T1000 (cell line): ENCODE measurements around the gene TMEM140.
"Not testable (repeated sequence)": the region's sequence is repeated elsewhere in the genome, so short reads cannot be mapped to it uniquely, and the experiment has no call there.

Experiments
- DNase-seq: peaks from one replicate; lab custom pipeline; 2025; ENCODE audit warnings: mixed read lengths; lab: John Stamatoyannopoulos, UW

Gene TMEM140

GRCh38 chr7:135158874-135159273 is 11.0 kb downstream of the TMEM140 start:
- no peak for DNase-seq

- DNase-seq, result no peak
Measured at GRCh38 chr7:135159359-135160085, 11.7 kb downstream of the TMEM140 start.

- no peak for DNase-seq
Measured at GRCh38 chr7:135160098-135160857, 12.4 kb downstream of the TMEM140 start.

- DNase-seq, result no peak
Measured at GRCh38 chr7:135160858-135161653, 13.2 kb downstream of the TMEM140 start.

GRCh38 chr7:135161669-135162068 is 13.8 kb downstream of the TMEM140 start:
- DNase-seq, result no peak

GRCh38 chr7:135162382-135163001 is 14.6 kb downstream of the TMEM140 start:
- no peak for DNase-seq

- DNase-seq, result no peak
Measured at GRCh38 chr7:135164357-135165061, 16.6 kb downstream of the TMEM140 start.

- DNase-seq, result no peak
Measured at GRCh38 chr7:135165862-135166261, 18.0 kb downstream of the TMEM140 start.

- no peak for DNase-seq
Measured at GRCh38 chr7:135166338-135166990, 18.6 kb downstream of the TMEM140 start.

- DNase-seq, result no peak
Measured at GRCh38 chr7:135167365-135167917, 19.6 kb downstream of the TMEM140 start.

- no peak for DNase-seq
Measured at GRCh38 chr7:135168001-135168400, 20.1 kb downstream of the TMEM140 start.

GRCh38 chr7:135168489-135169140 is 20.7 kb downstream of the TMEM140 start:
- no peak for DNase-seq

- DNase-seq, result no peak
Measured at GRCh38 chr7:135169141-135169963, 21.5 kb downstream of the TMEM140 start.

- DNase-seq, result no peak
Measured at GRCh38 chr7:135169964-135170273, 22.0 kb downstream of the TMEM140 start.

- peak; percentile 81 for DNase-seq
Measured at GRCh38 chr7:135170274-135170997, 22.6 kb downstream of the TMEM140 start, which contains the start of gene CYREN. Gene CYREN (minus strand): TSS chr7:135170707. CDS start chr7:135168922, 1,785 bp downstream.

- not testable (repeated sequence) for DNase-seq
Measured at GRCh38 chr7:135170998-135171481, 23.2 kb downstream of the TMEM140 start.

GRCh38 chr7:135171581-135172291 is 23.9 kb downstream of the TMEM140 start:
- not testable (repeated sequence) for DNase-seq

- not testable (repeated sequence) for DNase-seq
Measured at GRCh38 chr7:135173916-135174315, 26.0 kb downstream of the TMEM140 start.
